ENCODE measurements around the gene FNDC3B.

DNA sequence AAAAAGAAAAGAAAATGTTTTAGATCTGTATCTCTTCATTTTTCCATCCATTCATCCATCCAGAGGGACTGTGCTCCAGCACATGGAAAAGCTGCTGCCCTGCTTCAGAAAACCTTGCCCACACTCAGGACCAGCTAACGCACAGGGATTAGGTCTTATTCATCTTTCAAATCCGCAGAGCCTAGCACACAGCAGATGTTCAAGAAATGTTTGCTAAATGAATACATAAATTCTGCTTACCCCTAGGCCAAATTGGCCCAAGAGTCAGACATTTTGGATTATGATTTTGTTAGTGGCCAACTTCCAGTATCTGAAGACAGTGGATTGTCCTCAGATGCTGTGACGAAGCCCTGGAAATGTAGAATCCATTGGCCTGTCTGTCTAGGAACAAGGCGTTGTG, 337.5 kb downstream of the FNDC3B start:
- TF ChIP-seq, protein P1, sequence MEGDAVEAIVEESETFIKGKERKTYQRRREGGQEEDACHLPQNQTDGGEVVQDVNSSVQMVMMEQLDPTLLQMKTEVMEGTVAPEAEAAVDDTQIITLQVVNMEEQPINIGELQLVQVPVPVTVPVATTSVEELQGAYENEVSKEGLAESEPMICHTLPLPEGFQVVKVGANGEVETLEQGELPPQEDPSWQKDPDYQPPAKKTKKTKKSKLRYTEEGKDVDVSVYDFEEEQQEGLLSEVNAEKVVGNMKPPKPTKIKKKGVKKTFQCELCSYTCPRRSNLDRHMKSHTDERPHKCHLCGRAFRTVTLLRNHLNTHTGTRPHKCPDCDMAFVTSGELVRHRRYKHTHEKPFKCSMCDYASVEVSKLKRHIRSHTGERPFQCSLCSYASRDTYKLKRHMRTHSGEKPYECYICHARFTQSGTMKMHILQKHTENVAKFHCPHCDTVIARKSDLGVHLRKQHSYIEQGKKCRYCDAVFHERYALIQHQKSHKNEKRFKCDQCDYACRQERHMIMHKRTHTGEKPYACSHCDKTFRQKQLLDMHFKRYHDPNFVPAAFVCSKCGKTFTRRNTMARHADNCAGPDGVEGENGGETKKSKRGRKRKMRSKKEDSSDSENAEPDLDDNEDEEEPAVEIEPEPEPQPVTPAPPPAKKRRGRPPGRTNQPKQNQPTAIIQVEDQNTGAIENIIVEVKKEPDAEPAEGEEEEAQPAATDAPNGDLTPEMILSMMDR (IDR thresholded peaks at IDR 0.05; ENCODE audit: low read length): no peak
- no peak for TF ChIP-seq EZH2 (IDR thresholded peaks at IDR 0.05; ENCODE audit: borderline replicate concordance, low read length)

Data from OCI-LY1 (cell line).